ENCODE results near the gene SPEM1.
A peak's percentile ranks its signal among the peaks of the same experiment; 100 is the strongest.

SPEM1 gene

GRCh38 chr17:7419819-7420610 lies at the start of gene SPEM1:
Gene SPEM1 (plus strand): TSS chr17:7420324. CDS start chr17:7420385, 61 bp downstream.
- DNase-seq (ENCODE audit: low read depth), result no peak

- no peak for DNase-seq (ENCODE audit: low read depth)
These were observed 49.3 kb upstream of the SPEM1 start for GRCh38 chr17:7370853-7371252.

GRCh38 chr17:7374353-7374752 lies 45.8 kb upstream of the SPEM1 start:
- DNase-seq (ENCODE audit: low read depth), result no peak

GRCh38 chr17:7379134-7379533 lies 41.0 kb upstream of the SPEM1 start:
- no peak for DNase-seq (ENCODE audit: low read depth)

GRCh38 chr17:7380321-7380720 lies 39.8 kb upstream of the SPEM1 start:
- DNase-seq (ENCODE audit: low read depth), result no peak

GRCh38 chr17:7380855-7381683 lies 39.1 kb upstream of the SPEM1 start, which contains the start of gene TNK1:
Gene TNK1 (plus strand): TSS chr17:7381089. CDS start chr17:7382927, 1,838 bp downstream.
- DNase-seq (ENCODE audit: low read depth), result no peak

- DNase-seq (ENCODE audit: low read depth), result no peak
These were observed 37.2 kb upstream of the SPEM1 start for GRCh38 chr17:7382901-7383300.

- DNase-seq (ENCODE audit: low read depth), result no peak
These were observed 36.8 kb upstream of the SPEM1 start for GRCh38 chr17:7383371-7383741.

GRCh38 chr17:7383742-7384488 lies 36.2 kb upstream of the SPEM1 start:
- DNase-seq (ENCODE audit: low read depth), result peak; percentile 79

GRCh38 chr17:7384489-7385081 lies 35.5 kb upstream of the SPEM1 start:
- no peak for DNase-seq (ENCODE audit: low read depth)

- no peak for DNase-seq (ENCODE audit: low read depth)
These were observed 31.3 kb upstream of the SPEM1 start for GRCh38 chr17:7388856-7389255.

GRCh38 chr17:7389924-7390910 lies 29.9 kb upstream of the SPEM1 start:
- DNase-seq (ENCODE audit: low read depth), result no peak

GRCh38 chr17:7391307-7391706 lies 28.8 kb upstream of the SPEM1 start:
- DNase-seq (ENCODE audit: low read depth), result no peak

- DNase-seq (ENCODE audit: low read depth), result no peak
These were observed 27.2 kb upstream of the SPEM1 start for GRCh38 chr17:7392696-7393612.

GRCh38 chr17:7393613-7394451 lies 26.3 kb upstream of the SPEM1 start:
- DNase-seq (ENCODE audit: low read depth), result peak; percentile 37

GRCh38 chr17:7394452-7395191 lies 25.5 kb upstream of the SPEM1 start, which contains the start of gene PLSCR3:
Gene PLSCR3 (minus strand): TSS chr17:7394525. CDS start chr17:7394110, 415 bp downstream.
- peak; percentile 88 for DNase-seq (ENCODE audit: low read depth)

GRCh38 chr17:7396147-7396546 lies 24.0 kb upstream of the SPEM1 start:
- no peak for DNase-seq (ENCODE audit: low read depth)

GRCh38 chr17:7398612-7399011 lies 21.5 kb upstream of the SPEM1 start:
- DNase-seq (ENCODE audit: low read depth), result no peak
